GM19099 (cell line): Measurements from ENCODE around the gene KRT84.

ENCODE experiments used
- POLR2A ChIP-seq: IDR thresholded peaks from 3 replicates; pipeline ENCODE4 v1.6.1; 2011; ENCODE audit warnings: low read depth; ENCODE audit not compliant: insufficient read length; ENCODE audit errors: extremely low read depth

The KRT84 gene

GRCh38 chr12:52396656-52397055, 11.2 kb upstream of the KRT84 start:
- TF ChIP-seq POLR2A: no peak

- TF ChIP-seq POLR2A: no peak
These were observed 10.4 kb upstream of the KRT84 start for GRCh38 chr12:52395761-52396434.

- TF ChIP-seq POLR2A: no peak
These were observed 9.5 kb upstream of the KRT84 start for GRCh38 chr12:52394836-52395405.

- TF ChIP-seq POLR2A: no peak
These were observed 7.1 kb upstream of the KRT84 start for GRCh38 chr12:52392465-52393007.

- TF ChIP-seq POLR2A: no peak
These were observed 6.2 kb upstream of the KRT84 start for GRCh38 chr12:52391618-52392002.

- TF ChIP-seq POLR2A: no peak
These were observed 5.5 kb upstream of the KRT84 start for GRCh38 chr12:52390739-52391617.

- no peak for TF ChIP-seq POLR2A
These were observed 4.1 kb upstream of the KRT84 start for GRCh38 chr12:52389313-52390207.

- TF ChIP-seq POLR2A: no peak
These were observed 2.4 kb upstream of the KRT84 start for GRCh38 chr12:52387859-52388258.

- TF ChIP-seq POLR2A: no peak
These were observed 2.1 kb downstream of the KRT84 start for GRCh38 chr12:52383331-52383730.

GRCh38 chr12:52382854-52383253, 2.6 kb downstream of the KRT84 start:
- TF ChIP-seq POLR2A: no peak

- TF ChIP-seq POLR2A: no peak
These were observed 4.2 kb downstream of the KRT84 start for GRCh38 chr12:52381206-52381605.

GRCh38 chr12:52380271-52380694, 5.2 kb downstream of the KRT84 start:
- TF ChIP-seq POLR2A: no peak

- no peak for TF ChIP-seq POLR2A
These were observed 5.9 kb downstream of the KRT84 start for GRCh38 chr12:52379536-52379935.

- TF ChIP-seq POLR2A: no peak
These were observed 7.4 kb downstream of the KRT84 start for GRCh38 chr12:52378091-52378490.
